ENCODE results near the gene SCAMP5.

Gene SCAMP5

DNA sequence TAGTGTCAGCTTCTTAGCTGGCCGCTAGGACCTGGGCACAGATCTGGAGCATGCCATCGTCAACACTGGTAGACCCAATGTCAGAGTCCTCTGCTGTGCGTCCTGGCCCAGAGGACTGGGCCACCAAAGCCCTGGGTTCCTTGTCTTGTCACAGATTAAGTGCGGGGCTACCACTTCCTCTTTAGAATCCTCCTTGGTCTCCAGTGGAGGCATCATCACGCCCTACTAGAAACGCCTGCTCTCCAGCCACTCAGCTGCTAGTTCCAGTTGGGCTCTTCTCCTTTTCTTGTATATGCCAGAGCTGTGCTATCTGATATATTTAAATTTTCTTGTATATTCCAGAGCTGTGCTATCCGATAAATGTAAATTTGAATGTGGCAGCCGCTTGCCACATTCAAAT is 39.3 kb downstream of the SCAMP5 start:
- H3K36me3 ChIP-seq (ENCODE audit: insufficient read depth, insufficient read length, low read length): peaks cover 45% of the 10 kb centered on the region
- no peaks in the 10 kb centered on the region for H3K27me3 ChIP-seq (ENCODE audit: insufficient read depth, insufficient read length)
- H3K4me1 ChIP-seq (ENCODE audit: insufficient read depth, insufficient read length): peaks cover 17% of the 10 kb centered on the region
- no peaks in the 10 kb centered on the region for H3K9me3 ChIP-seq (ENCODE audit: insufficient read depth, low read length)
- H3K4me3 ChIP-seq (ENCODE audit: insufficient read length, low read depth): no peak overlapping the region
- no peak overlapping the region for H3K9ac ChIP-seq (ENCODE audit: insufficient read length, low read depth)
- DNase-seq (ENCODE audit: low read depth, low spot score): no peak
- TF ChIP-seq YY1 (IDR thresholded peaks at IDR 0.05; ENCODE audit: insufficient read depth, insufficient read length): no peak
- no peak for TF ChIP-seq ZNF274 (IDR thresholded peaks at IDR 0.05; ENCODE audit: low read depth, low read length)
- no peak for TF ChIP-seq SUZ12 (IDR thresholded peaks at IDR 0.05; ENCODE audit: extremely low read depth, insufficient read depth, insufficient read length)

DNA sequence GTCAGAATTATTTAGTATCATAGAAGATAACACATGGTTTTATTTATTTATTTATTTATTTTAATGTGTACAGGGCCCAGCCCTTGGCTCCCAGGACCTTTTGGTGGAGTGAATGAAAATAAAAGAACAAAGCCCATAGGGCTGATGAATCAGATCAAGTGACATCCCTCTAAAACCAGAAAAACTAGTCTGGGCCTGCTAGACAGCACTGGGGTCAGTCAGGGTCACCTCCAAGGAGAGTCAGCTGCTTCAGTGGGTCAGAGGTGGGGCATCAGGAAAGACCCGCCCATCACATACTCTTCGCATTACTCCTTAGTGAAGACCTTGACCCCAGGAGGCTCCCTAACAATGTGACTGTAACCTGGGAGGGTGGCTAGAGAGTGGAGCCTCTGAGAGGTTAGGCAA is 40.9 kb downstream of the SCAMP5 start:
- Histone ChIP-seq H3K27me3 (ENCODE audit: insufficient read depth, insufficient read length) (no peaks in the 10 kb centered on the region), H3K9ac (ENCODE audit: insufficient read length, low read depth) (no peak overlapping the region), H3K4me1 (ENCODE audit: insufficient read depth, insufficient read length) (peaks cover 5% of the 10 kb centered on the region), H3K36me3 (ENCODE audit: insufficient read depth, insufficient read length, low read length) (peaks cover 35% of the 10 kb centered on the region), H3K4me3 (ENCODE audit: insufficient read length, low read depth) (no peak overlapping the region), H3K9me3 (ENCODE audit: insufficient read depth, low read length) (no peaks in the 10 kb centered on the region)
- TF ChIP-seq YY1 (IDR thresholded peaks at IDR 0.05; ENCODE audit: insufficient read depth, insufficient read length) (no peak), SUZ12 (IDR thresholded peaks at IDR 0.05; ENCODE audit: extremely low read depth, insufficient read depth, insufficient read length) (no peak), ZNF274 (IDR thresholded peaks at IDR 0.05; ENCODE audit: low read depth, low read length) (no peak)
- peak; percentile 33 for DNase-seq (ENCODE audit: low read depth, low spot score)

DNA sequence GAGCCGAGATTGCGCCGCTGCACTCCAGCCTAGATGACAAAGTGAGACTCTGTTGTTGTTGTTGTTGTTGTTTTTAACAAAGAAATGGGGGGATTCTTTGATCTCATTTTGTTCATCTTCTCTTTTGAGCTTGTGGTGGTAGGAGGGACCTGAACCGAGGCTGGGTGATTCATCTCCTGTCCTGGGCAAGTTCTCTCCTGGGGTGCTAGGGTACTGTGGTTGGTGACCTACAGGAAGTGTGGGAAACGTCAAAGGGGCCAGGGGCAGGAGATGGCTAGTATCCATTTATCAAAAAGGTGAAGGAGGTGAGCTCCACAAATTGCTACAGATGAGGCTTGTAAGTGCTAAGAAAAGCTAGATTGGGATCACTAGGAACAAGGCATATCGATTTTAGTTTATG is 42.3 kb downstream of the SCAMP5 start:
- Histone ChIP-seq H3K4me1 (ENCODE audit: insufficient read depth, insufficient read length) (peaks cover 6% of the 10 kb centered on the region), H3K4me3 (ENCODE audit: insufficient read length, low read depth) (no peak overlapping the region), H3K27me3 (ENCODE audit: insufficient read depth, insufficient read length) (no peaks in the 10 kb centered on the region), H3K36me3 (ENCODE audit: insufficient read depth, insufficient read length, low read length) (peaks cover 47% of the 10 kb centered on the region), H3K9me3 (ENCODE audit: insufficient read depth, low read length) (no peaks in the 10 kb centered on the region), H3K9ac (ENCODE audit: insufficient read length, low read depth) (no peak overlapping the region)
- no peak for TF ChIP-seq YY1 (IDR thresholded peaks at IDR 0.05; ENCODE audit: insufficient read depth, insufficient read length)
- TF ChIP-seq ZNF274 (IDR thresholded peaks at IDR 0.05; ENCODE audit: low read depth, low read length): no peak
- TF ChIP-seq SUZ12 (IDR thresholded peaks at IDR 0.05; ENCODE audit: extremely low read depth, insufficient read depth, insufficient read length): no peak
- no peak for DNase-seq (ENCODE audit: low read depth, low spot score)

DNA sequence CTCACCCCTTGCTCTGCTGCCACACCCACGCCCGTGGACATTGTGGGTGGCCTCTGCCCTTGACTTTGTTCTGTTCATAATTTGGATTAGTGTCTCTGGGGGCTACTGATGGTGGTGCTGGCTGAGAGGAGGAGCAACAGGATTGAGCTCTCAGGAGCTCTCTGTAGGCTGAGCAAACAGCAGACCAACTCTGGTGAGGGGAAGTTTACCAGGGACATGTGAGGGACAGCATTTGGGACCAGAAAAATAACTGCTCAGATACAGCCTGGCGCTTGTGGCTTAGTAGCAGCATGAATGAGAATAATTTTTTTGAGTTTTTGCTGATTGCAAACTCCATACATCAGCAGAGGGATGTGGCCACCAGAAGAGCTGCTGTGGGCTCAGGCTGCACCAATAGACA is 42.9 kb downstream of the SCAMP5 start:
- Histone ChIP-seq H3K36me3 (ENCODE audit: insufficient read depth, insufficient read length, low read length) (peaks cover 50% of the 10 kb centered on the region), H3K9ac (ENCODE audit: insufficient read length, low read depth) (no peak overlapping the region), H3K9me3 (ENCODE audit: insufficient read depth, low read length) (no peaks in the 10 kb centered on the region), H3K4me1 (ENCODE audit: insufficient read depth, insufficient read length) (peaks cover 12% of the 10 kb centered on the region), H3K4me3 (ENCODE audit: insufficient read length, low read depth) (no peak overlapping the region), H3K27me3 (ENCODE audit: insufficient read depth, insufficient read length) (no peaks in the 10 kb centered on the region)
- no peak for TF ChIP-seq YY1 (IDR thresholded peaks at IDR 0.05; ENCODE audit: insufficient read depth, insufficient read length)
- no peak for TF ChIP-seq SUZ12 (IDR thresholded peaks at IDR 0.05; ENCODE audit: extremely low read depth, insufficient read depth, insufficient read length)
- TF ChIP-seq ZNF274 (IDR thresholded peaks at IDR 0.05; ENCODE audit: low read depth, low read length): no peak
- no peak for DNase-seq (ENCODE audit: low read depth, low spot score)

DNA sequence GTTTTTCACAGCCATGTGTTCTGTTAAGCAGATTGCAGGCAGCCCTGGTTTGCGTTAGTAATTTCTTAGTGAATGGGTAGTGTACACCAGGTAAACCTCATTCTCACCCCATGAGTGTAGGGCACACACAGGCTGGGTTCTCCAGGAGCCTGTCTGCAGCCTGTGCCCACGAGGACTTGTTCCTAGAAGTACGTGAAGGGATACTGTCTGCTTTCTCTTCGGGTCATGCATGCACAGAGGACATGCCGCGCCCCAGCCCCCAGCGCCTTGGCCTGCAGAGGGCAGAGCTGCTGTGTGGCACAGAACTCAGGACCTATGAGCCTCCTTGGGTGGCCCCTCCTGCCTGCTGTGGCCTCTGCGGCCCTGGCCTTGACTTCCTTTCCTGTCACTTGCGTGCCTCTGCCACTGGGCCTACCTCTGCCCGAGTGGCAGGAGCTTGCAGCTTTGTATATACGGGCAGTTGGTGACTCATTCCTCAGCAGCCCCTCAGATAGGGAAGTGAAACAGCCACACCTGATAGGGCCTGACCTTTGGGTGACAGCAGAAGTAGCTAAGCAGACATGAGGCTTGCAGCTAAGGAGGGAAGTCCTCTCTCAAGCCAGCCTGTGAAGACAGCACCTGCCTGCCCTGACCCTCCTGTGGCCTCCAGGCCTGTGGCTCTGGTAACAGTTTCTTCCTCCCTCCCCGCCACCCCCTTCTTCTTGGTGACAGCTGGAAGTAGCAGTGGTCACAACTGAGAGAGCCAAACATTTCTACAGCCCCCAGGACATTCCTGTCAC is 47.6 kb downstream of the SCAMP5 start:
- Histone ChIP-seq H3K4me3 (ENCODE audit: insufficient read length, low read depth) (no peak overlapping the region), H3K9me3 (ENCODE audit: insufficient read depth, low read length) (no peaks in the 10 kb centered on the region), H3K27me3 (ENCODE audit: insufficient read depth, insufficient read length) (no peaks in the 10 kb centered on the region), H3K9ac (ENCODE audit: insufficient read length, low read depth) (no peak overlapping the region), H3K4me1 (ENCODE audit: insufficient read depth, insufficient read length) (peaks cover 31% of the 10 kb centered on the region), H3K36me3 (ENCODE audit: insufficient read depth, insufficient read length, low read length) (peaks cover 60% of the 10 kb centered on the region)
- no peak for DNase-seq (ENCODE audit: low read depth, low spot score)
- TF ChIP-seq YY1 (IDR thresholded peaks at IDR 0.05; ENCODE audit: insufficient read depth, insufficient read length): no peak
- no peak for TF ChIP-seq ZNF274 (IDR thresholded peaks at IDR 0.05; ENCODE audit: low read depth, low read length)
- TF ChIP-seq SUZ12 (IDR thresholded peaks at IDR 0.05; ENCODE audit: extremely low read depth, insufficient read depth, insufficient read length): no peak

DNA sequence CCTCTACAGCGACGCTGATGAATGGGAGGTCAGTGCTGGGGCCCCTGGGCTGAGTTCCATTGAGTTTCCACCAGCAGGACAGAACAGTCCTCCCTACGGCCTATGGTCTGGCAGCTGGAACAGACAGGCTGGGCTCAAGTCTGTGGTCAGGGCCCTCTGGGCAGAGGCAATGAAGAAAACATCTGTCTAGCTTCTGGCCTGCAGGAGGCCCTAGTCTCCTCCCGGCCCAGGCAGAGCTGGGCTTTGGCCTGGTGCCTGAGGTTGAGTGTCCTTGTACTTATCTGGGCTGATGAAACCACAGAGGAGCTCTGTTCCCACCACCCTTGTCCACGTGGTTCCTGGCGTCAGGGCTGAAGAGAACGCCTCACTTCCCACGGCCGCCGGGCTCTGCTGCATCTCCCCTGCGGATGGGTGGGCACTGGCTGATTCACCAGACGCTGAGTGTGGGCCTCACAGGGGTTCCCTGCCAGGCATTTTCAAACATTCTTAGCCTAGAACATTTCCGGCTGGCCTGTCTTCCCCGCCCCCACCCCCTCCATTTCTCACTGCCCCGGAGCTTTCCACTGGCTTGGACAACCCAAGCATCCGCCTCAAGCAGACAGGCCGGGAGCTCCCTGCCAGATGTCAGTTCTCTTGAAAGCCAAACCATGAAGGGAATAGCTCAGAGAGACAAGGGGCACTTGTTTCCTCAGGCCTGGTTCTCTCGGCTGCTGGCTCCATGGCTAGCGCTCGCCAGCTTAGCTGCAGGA is 48.3 kb downstream of the SCAMP5 start:
- Histone ChIP-seq H3K27me3 (ENCODE audit: insufficient read depth, insufficient read length) (no peaks in the 10 kb centered on the region), H3K36me3 (ENCODE audit: insufficient read depth, insufficient read length, low read length) (peaks cover 63% of the 10 kb centered on the region), H3K9ac (ENCODE audit: insufficient read length, low read depth) (no peak overlapping the region), H3K4me1 (ENCODE audit: insufficient read depth, insufficient read length) (peaks cover 35% of the 10 kb centered on the region), H3K4me3 (ENCODE audit: insufficient read length, low read depth) (no peak overlapping the region), H3K9me3 (ENCODE audit: insufficient read depth, low read length) (no peaks in the 10 kb centered on the region)
- no peak for DNase-seq (ENCODE audit: low read depth, low spot score)
- TF ChIP-seq YY1 (IDR thresholded peaks at IDR 0.05; ENCODE audit: insufficient read depth, insufficient read length): no peak
- TF ChIP-seq ZNF274 (IDR thresholded peaks at IDR 0.05; ENCODE audit: low read depth, low read length): no peak
- no peak for TF ChIP-seq SUZ12 (IDR thresholded peaks at IDR 0.05; ENCODE audit: extremely low read depth, insufficient read depth, insufficient read length)

DNA sequence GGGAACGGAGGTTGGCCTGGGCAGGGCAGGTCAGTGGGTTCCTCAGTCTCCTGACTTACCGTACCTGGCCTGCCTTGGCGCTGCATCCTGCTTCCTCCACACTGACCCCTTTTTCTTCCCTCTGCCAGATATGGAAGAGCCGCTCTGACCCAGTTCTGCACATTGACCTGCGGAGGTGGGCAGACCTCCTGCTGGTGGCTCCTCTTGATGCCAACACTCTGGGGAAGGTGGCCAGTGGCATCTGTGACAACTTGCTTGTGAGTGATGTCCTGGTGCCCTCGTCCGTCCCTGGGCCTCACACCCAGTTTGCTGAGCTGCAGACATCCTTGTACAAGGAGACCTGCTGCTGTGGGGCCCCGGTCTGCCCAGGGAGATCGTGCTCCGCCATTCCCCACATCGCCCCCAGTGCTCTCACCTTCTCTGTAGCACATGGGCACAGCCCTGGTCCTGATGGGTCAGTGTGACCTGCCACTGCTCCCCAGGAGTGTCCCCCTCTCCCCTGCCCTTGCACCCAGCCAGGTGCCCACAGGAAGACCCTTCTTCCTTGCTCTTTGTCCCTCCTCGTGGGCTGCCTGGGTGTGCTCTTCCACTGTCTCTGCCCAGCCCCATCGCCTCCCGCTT is 49.0 kb downstream of the SCAMP5 start:
- H3K36me3 ChIP-seq (ENCODE audit: insufficient read depth, insufficient read length, low read length): peaks cover 66% of the 10 kb centered on the region
- H3K9ac ChIP-seq (ENCODE audit: insufficient read length, low read depth): no peak overlapping the region
- no peaks in the 10 kb centered on the region for H3K9me3 ChIP-seq (ENCODE audit: insufficient read depth, low read length)
- TF ChIP-seq YY1 (IDR thresholded peaks at IDR 0.05; ENCODE audit: insufficient read depth, insufficient read length) (no peak), ZNF274 (IDR thresholded peaks at IDR 0.05; ENCODE audit: low read depth, low read length) (no peak), SUZ12 (IDR thresholded peaks at IDR 0.05; ENCODE audit: extremely low read depth, insufficient read depth, insufficient read length) (no peak)
- H3K4me1 ChIP-seq (ENCODE audit: insufficient read depth, insufficient read length): peaks cover 35% of the 10 kb centered on the region
- no peaks in the 10 kb centered on the region for H3K27me3 ChIP-seq (ENCODE audit: insufficient read depth, insufficient read length)
- no peak for DNase-seq (ENCODE audit: low read depth, low spot score)
- H3K4me3 ChIP-seq (ENCODE audit: insufficient read length, low read depth): no peak overlapping the region
